ENCODE results near the gene BRINP3.

GRCh38 chr1:190328361-190328760, 149.3 kb downstream of the BRINP3 start:
- TF ChIP-seq CTCF (IDR thresholded peaks at IDR 0.05) (no peak), ZFX (IDR thresholded peaks at IDR 0.05; ENCODE audit: borderline replicate concordance) (no peak)
